Adipocyte (in vitro differentiated cells): Measurements from ENCODE around the gene ZNF384.

Experiments
- DNase-seq: peaks from one replicate; pipeline ENCODE4 v3.0.0-alpha.2; 2015; ENCODE audit warnings: low read depth
- H3K27me3 ChIP-seq: replicated peaks from 2 replicates; pipeline ENCODE4 v1.7.0; 2013; ENCODE audit warnings: mild to moderate bottlenecking, low read length, moderate library complexity; ENCODE audit not compliant: control insufficient read depth, insufficient read depth
- H3K36me3 ChIP-seq: 2 replicates; pipeline ENCODE4 v1.7.0; 2013; ENCODE audit warnings: low read length, mild to moderate bottlenecking, moderate library complexity; ENCODE audit not compliant: control insufficient read depth, insufficient read depth, severe bottlenecking
- H3K4me1 ChIP-seq: 2 replicates; pipeline ENCODE4 v1.7.0; 2013; ENCODE audit warnings: mild to moderate bottlenecking, low read length, moderate library complexity; ENCODE audit not compliant: control insufficient read depth, insufficient read depth
- H3K4me3 ChIP-seq: 2 replicates; pipeline ENCODE4 v1.7.0; 2013; ENCODE audit warnings: mild to moderate bottlenecking, low read length, moderate library complexity
- H3K9ac ChIP-seq: 2 replicates; pipeline ENCODE4 v1.7.0; 2013; ENCODE audit warnings: mild to moderate bottlenecking, low read length, moderate library complexity
- H3K9me3 ChIP-seq: 2 replicates; pipeline ENCODE4 v1.7.0; 2013; ENCODE audit warnings: mild to moderate bottlenecking, low read length, moderate library complexity; ENCODE audit not compliant: control insufficient read depth

The ZNF384 gene

DNA sequence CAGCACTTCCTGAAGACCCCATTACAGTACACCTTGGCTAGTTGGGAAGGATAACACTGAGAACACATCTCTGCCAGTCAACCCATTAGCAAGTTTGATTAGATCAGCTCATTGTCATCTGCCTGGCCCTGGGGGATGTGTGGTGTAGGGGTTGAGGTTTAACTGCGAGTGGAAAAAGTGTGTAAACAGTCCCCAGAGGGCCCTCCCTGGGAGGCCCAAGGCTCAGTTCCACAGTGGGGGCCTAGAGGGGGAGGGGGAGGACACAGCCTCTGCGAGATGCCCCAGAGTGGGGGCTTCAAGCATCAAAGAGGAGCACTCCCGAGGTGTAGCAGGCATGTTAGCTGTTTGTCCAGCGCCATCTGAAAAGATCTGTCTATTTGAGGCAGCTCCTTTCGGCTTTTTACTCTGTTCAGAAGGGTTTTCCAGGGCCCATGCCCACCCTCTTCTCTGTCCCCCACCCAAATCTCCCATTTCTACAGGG is 53.8 kb downstream of the ZNF384 start:
- Histone ChIP-seq H3K4me3 (no peak overlapping the region), H3K36me3 (no peaks in the 10 kb centered on the region), H3K4me1 (no peaks in the 10 kb centered on the region), H3K9me3 (no peaks in the 10 kb centered on the region), H3K27me3 (peaks cover 31% of the 10 kb centered on the region), H3K9ac (no peak overlapping the region)
- DNase-seq, result no peak

DNA sequence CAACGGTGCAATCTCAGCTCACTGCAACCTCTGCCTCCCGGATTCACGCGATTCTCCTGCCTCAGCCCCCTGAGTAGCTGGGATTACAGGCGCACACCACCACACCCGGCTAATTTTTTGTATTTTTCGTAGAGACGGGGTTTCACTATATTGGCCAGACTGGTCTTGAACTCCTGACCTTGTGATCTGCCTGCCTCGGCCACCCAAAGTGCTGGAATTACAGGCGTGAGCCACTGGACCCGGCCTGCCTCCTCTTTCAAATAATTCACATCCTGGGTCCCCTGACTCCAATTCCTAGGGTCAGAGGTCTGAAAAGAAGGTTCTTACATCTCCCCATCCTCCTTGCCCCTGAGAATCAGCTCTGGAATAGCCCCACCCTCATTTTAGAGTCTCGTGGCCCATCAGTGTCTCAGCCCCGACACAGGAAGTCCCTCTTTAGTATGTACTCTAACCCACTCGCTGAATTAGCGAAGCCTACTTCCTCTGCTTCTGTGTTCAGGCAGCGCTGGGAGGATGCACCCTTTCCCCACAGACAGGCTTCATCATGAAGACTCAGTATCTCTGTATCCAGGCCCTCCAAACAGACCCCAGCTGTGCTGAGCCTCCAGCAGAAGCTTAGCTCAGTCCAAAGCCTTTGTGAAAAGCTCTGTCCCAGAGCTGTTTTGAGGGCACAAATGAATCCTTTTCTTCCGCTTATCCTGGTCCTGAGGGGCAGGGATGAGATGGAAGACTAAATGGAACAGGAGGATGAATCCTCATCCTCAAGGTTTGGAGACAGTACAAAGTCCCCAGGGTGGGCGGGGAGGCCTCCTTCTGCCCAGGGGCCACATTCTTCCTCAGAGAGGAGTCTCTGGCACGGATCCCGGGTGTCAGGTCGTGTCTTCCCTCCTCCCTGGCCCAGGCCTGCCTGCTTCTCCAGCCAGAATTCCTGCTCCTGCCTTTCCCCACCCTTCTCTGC is 56.9 kb downstream of the ZNF384 start:
- Histone ChIP-seq H3K4me1 (no peaks in the 10 kb centered on the region), H3K27me3 (peaks cover 20% of the 10 kb centered on the region), H3K9ac (no peak overlapping the region), H3K9me3 (no peaks in the 10 kb centered on the region), H3K36me3 (no peaks in the 10 kb centered on the region), H3K4me3 (no peak overlapping the region)
- DNase-seq, result no peak

DNA sequence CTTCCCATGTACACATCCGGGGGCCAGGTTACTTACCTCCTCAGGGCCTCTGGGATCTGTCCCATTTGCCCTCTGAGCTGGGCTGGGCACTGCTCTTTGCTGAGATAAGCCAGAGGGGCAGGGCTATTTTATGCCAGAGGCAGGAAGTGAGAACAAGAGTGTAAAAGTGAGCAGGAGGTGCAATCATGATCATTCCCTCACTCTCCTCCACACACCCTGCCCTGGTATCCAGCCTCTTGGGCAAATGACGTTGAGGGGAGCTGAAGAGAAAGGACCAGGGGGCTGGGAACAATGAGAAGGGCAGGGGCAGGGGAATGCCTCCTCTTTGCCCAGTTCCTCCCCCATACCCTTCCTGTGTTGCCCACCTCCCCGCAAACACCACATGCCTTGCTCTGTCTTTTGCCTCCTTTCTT is 57.6 kb downstream of the ZNF384 start:
- no peak for DNase-seq
- peaks cover 20% of the 10 kb centered on the region for H3K27me3 ChIP-seq
- no peak overlapping the region for H3K9ac ChIP-seq
- H3K4me1 ChIP-seq, result no peaks in the 10 kb centered on the region
- H3K4me3 ChIP-seq, result no peak overlapping the region
- H3K36me3 ChIP-seq, result no peaks in the 10 kb centered on the region
- H3K9me3 ChIP-seq, result no peaks in the 10 kb centered on the region

DNA sequence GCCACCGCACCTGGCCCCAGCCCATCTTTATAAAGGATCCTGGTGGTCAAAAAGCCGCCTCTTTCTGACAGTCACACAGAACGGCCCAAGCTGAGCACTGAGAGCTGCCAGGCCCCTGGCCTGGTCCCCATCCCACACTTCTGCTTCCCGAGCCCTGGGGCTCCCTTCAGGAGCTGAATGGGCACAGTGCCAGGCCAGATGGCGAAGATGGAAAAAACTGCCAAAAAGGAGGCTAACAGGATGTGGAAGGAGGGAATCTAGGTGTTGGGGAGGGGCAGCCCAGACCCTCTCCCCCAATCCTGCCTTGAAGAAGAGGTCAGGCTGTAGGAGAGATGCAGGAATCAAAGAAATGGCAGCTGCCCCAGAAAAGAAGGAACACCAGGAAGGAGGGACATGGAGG is 58.4 kb downstream of the ZNF384 start:
- peaks cover 15% of the 10 kb centered on the region for H3K27me3 ChIP-seq
- no peaks in the 10 kb centered on the region for H3K4me1 ChIP-seq
- H3K9me3 ChIP-seq, result no peaks in the 10 kb centered on the region
- DNase-seq, result no peak
- no peaks in the 10 kb centered on the region for H3K36me3 ChIP-seq
- no peak overlapping the region for H3K9ac ChIP-seq
- H3K4me3 ChIP-seq, result no peak overlapping the region

DNA sequence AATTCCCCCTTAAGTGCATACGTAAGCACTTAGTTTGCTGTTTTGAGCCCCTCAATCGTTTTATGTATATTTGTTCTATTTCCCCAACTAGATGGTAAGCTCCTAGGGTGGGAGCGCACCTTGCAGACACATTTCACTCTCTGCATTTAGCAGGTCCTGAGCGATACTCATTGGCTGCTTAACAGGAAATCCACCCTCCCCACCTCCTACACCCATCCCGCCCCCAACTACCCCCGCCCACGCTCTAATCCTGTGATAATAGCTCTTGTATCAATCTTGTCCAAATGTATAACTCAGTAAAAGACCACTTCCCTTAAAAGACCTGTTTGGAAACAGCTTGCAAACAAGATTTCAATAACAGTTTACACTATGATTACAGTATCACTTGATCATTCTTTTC is 61.6 kb downstream of the ZNF384 start:
- DNase-seq, result no peak
- no peak overlapping the region for H3K9ac ChIP-seq
- H3K4me3 ChIP-seq, result no peak overlapping the region
- H3K36me3 ChIP-seq, result no peaks in the 10 kb centered on the region
- H3K4me1 ChIP-seq, result no peaks in the 10 kb centered on the region
- no peaks in the 10 kb centered on the region for H3K9me3 ChIP-seq
- peaks cover 9% of the 10 kb centered on the region for H3K27me3 ChIP-seq

DNA sequence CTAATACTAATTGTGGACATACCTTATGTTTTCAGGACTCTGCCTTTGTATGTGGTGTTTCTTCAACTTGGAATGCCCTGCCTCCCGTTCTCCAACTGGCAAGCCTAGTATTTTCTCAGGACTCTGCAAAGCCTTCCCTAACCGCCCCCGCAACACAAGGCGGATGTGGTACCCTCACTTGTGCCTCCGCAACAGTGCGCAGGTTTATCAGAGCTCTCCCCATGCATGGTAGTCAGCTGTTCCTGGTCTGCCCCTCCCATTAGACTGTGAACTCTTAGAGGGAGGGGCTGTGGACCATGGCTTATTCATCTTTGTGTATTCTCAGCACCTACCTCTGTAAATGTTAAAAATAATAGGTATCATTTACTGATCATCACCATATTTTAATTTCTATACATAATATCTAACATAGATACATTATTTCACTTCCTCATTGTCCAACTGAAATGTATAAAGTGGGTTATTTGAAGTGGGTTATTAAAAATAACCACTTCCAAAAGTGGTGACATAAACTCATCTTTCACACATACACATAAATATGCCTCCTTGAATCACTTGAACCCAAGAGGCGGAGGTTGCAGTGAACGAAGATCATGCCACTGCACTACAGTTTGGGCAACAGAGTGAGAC is 62.4 kb downstream of the ZNF384 start:
- no peak for DNase-seq
- no peaks in the 10 kb centered on the region for H3K4me1 ChIP-seq

DNA sequence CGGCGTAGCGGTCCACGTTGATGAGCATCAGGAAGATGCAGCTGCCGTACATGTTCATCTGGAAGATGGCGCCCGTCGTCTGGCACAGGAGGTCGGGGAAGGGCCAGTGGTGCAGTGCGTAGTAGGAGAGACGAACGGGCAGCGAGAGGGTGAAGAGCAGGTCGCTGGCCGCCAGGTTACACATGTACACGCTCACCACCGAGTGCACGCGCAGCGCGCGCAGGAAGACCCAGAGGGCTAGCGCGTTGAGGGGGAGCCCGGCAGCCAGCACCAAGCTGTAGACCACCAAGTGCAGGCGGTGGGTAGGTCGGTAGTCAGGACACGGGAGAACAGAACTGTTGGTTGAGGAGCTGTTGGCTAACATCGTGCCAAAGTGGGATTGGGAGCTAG is 68.3 kb downstream of the ZNF384 start:
- Histone ChIP-seq H3K4me3 (peak overlapping the region; percentile 53), H3K4me1 (no peaks in the 10 kb centered on the region), H3K27me3 (peaks cover 4% of the 10 kb centered on the region), H3K9ac (peak overlapping the region; percentile 39), H3K9me3 (no peaks in the 10 kb centered on the region), H3K36me3 (no peaks in the 10 kb centered on the region)
- DNase-seq, result no peak

More for the DNA sequence above, 62.4 kb downstream of the ZNF384 start:
- Histone ChIP-seq H3K9ac (no peak overlapping the region), H3K27me3 (peaks cover 8% of the 10 kb centered on the region), H3K4me3 (no peak overlapping the region), H3K36me3 (no peaks in the 10 kb centered on the region), H3K9me3 (no peaks in the 10 kb centered on the region)

DNA sequence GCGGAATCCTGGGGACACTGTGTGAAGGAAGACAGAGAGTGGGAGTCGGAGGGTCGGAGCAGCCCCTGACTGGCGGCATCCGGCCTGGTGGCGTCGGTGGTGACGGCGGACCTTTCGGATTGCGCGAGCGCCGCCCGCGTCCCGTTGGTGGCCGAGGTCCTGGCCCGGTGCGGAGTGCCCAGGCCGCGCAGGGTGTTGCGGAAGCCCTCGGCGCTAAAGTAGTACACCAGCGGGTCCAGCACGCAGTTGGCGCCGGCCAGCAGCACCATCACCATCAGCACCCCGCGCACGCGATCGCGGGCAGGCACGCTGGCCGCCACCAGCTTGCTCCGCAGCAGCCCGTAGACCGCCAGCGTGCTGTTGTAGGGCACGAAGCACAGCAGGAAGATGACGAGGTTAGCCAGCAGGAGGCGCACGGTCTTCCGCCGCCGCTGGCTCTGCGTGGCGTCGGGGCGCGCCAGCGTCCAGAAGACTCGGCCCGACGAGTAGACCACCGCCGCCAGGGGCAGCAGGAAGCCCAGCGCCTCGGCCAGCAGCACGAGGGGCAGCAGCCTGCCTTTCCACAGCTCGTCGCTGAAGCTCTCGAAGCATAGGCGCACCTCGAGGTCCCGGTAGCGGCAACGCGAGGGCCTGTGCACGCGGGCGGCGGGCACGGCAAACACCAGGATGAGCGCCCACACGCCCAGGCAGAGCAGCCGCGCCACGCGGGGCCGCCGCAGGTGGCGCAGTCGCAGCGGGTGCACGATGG is 68.9 kb downstream of the ZNF384 start:
- H3K9ac ChIP-seq, result peak overlapping the region; percentile 39
- H3K36me3 ChIP-seq, result no peaks in the 10 kb centered on the region
- H3K4me1 ChIP-seq, result no peaks in the 10 kb centered on the region
- H3K4me3 ChIP-seq, result peak overlapping the region; percentile 53
- H3K27me3 ChIP-seq, result peaks cover 4% of the 10 kb centered on the region
- DNase-seq, result no peak
- H3K9me3 ChIP-seq, result no peaks in the 10 kb centered on the region

DNA sequence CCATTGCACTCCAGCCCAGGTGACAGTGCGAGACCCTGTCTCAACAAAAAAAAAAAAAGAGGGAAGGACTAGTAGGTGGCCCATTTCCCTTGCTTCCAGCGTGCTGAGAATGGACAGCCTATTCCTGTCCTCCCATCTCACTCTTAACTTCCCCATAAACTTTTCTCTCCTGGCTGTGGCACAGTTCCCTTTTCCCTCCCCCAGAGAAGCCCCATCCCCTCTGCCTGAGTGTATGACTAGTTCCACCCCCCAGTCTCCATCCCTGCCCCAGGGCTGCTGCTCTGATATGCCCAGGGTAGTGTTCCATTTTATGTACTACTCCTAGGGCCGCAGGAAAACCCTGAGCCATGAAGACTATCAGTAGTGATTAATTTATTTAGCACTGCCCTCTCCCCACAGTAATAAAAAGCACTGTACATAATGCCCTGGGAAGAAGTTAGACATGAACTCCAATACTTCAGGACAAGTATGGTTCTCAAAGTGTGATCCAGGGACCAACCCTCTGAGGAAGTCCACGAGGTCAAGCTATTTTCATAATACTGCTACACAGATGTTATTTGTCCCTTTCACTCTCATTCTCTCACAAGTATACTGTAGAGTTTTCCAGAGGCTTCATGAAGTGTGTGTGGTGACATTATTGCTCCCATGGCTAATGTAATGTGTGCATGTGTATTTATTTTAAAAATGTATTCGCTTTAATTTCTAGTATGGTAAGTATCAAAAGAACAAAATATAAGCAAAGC is 70.5 kb downstream of the ZNF384 start:
- no peak overlapping the region for H3K9ac ChIP-seq
- peaks cover 4% of the 10 kb centered on the region for H3K27me3 ChIP-seq
- no peaks in the 10 kb centered on the region for H3K36me3 ChIP-seq
- DNase-seq, result no peak
- H3K4me1 ChIP-seq, result peaks cover 5% of the 10 kb centered on the region
- H3K9me3 ChIP-seq, result no peaks in the 10 kb centered on the region
- no peak overlapping the region for H3K4me3 ChIP-seq
